GM18511 (cell line): ENCODE measurements around the gene C17orf58.
"Not testable (repeated sequence)": the region's sequence is repeated elsewhere in the genome, so short reads cannot be mapped to it uniquely, and the experiment has no call there.

Experiments
- ATAC-seq: cut with Tn5 transposase; IDR thresholded peaks from one replicate; pipeline ENCODE4 v1.9.1; 2021; ENCODE audit warnings: mild to moderate bottlenecking, moderate library complexity; ENCODE audit not compliant: unreplicated experiment

Gene C17orf58

GRCh38 chr17:68006797-68007196 is 10.5 kb upstream of the C17orf58 start:
- ATAC-seq, result no peak

- ATAC-seq, result no peak
Measured at GRCh38 chr17:68004201-68004600, 7.9 kb upstream of the C17orf58 start.

- no peak for ATAC-seq
Measured at GRCh38 chr17:67999291-67999911, 3.1 kb upstream of the C17orf58 start.

- ATAC-seq, result no peak
Measured at GRCh38 chr17:67998466-67998865, 2.2 kb upstream of the C17orf58 start.

GRCh38 chr17:67995570-67996263 is 552 bp downstream of the C17orf58 start:
- no peak for ATAC-seq

- ATAC-seq, result no peak
Measured at GRCh38 chr17:67994817-67995569, 1.3 kb downstream of the C17orf58 start.

GRCh38 chr17:67993998-67994361 is 2.3 kb downstream of the C17orf58 start:
- ATAC-seq, result no peak

GRCh38 chr17:67993153-67993997 is 2.9 kb downstream of the C17orf58 start:
- ATAC-seq, result peak; percentile 79

GRCh38 chr17:67992548-67993152 is 3.6 kb downstream of the C17orf58 start:
- peak; percentile 4 for ATAC-seq

GRCh38 chr17:67990909-67991308 is 5.4 kb downstream of the C17orf58 start:
- ATAC-seq, result no peak

- ATAC-seq, result no peak
Measured at GRCh38 chr17:67983383-67983688, 12.9 kb downstream of the C17orf58 start.

GRCh38 chr17:67982686-67983382 is 13.4 kb downstream of the C17orf58 start:
- no peak for ATAC-seq

- no peak for ATAC-seq
Measured at GRCh38 chr17:67982034-67982640, 14.1 kb downstream of the C17orf58 start.

GRCh38 chr17:67980883-67981282 is 15.4 kb downstream of the C17orf58 start:
- not testable (repeated sequence) for ATAC-seq

- no peak for ATAC-seq
Measured at GRCh38 chr17:67980456-67980855, 15.8 kb downstream of the C17orf58 start.

GRCh38 chr17:67976306-67976705 is 20.0 kb downstream of the C17orf58 start:
- not testable (repeated sequence) for ATAC-seq

GRCh38 chr17:67974598-67975066 is 21.6 kb downstream of the C17orf58 start:
- ATAC-seq, result no peak

- ATAC-seq, result no peak
Measured at GRCh38 chr17:67974185-67974584, 22.1 kb downstream of the C17orf58 start.

- no peak for ATAC-seq
Measured at GRCh38 chr17:67970783-67971182, 25.5 kb downstream of the C17orf58 start.

- peak; percentile 64 for ATAC-seq
Measured at GRCh38 chr17:67963145-67963572, 33.1 kb downstream of the C17orf58 start.
